LNCAP (cell line): Measurements from ENCODE around the gene SIGLEC1.

ENCODE experiments used
- CTCF ChIP-seq: fragments of 450-650 bp; IDR thresholded peaks from 2 replicates; pipeline ENCODE4 v1.5.1; 2017; ENCODE audit warnings: mild to moderate bottlenecking

Gene SIGLEC1

DNA sequence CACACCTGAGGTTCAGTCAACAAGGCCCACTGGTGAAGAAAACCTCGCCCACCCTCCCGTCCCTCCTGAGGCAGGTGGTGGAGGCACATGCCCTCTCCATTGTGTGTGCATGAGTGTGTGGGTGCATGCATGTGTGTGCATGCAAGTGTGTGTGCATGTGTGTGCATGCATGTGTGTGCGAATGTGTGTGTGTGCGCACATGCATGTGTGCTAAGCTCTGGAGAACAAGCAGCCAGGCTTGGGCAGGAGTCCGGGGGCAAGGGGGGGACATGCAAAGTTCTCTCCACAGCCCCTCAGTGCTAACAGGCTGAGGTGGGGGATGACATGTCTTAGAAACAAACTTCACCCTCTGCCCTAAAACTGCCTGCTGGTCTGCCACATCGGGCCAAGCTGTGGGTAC, 17.0 kb upstream of the SIGLEC1 start:
- no peak for TF ChIP-seq CTCF

- TF ChIP-seq CTCF: no peak
Observed at GRCh38 chr20:3728876-3729275, 16.5 kb upstream of the SIGLEC1 start.

DNA sequence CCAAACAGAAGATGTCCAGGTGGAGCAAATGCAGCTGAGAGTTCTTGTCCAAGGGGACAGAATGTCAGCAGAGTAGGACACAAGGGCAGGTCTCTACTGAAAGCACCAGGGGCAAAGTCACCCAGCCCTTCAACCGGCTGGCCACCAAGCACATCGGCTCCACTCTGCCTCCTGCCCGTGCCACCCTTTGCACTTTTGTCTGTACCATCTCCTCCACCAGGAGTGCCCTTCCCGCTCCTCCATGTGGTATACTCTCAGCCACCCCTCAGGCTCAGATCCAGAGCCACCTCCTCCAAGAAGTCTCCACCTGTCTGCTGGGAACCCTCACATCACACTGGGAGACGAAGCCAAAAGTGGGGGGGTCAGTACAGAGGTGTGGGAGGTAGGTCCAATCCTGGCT, 16.0 kb upstream of the SIGLEC1 start:
- no peak for TF ChIP-seq CTCF

- no peak for TF ChIP-seq CTCF
Observed at GRCh38 chr20:3727401-3728021, 15.1 kb upstream of the SIGLEC1 start.

DNA sequence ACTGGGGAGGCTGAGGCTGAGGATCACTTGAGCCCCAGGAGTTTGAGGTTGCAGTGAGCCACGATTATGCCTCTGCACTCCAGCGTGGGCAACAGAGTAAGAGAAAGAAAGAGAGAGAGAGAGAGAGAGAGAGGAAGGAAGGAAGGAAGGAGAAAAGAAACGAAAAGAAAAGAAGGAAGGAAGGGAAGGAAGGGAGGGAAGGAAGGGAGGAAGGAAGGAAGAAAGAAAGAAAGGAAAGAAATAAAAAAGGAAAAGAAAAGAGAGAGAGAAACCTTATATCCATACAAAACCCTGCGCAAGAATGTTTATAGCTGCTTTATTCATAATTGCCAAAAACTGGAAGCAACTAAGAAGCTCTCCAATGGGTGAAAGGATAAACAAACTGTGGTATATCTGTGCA, 12.0 kb upstream of the SIGLEC1 start:
- no peak for TF ChIP-seq CTCF

DNA sequence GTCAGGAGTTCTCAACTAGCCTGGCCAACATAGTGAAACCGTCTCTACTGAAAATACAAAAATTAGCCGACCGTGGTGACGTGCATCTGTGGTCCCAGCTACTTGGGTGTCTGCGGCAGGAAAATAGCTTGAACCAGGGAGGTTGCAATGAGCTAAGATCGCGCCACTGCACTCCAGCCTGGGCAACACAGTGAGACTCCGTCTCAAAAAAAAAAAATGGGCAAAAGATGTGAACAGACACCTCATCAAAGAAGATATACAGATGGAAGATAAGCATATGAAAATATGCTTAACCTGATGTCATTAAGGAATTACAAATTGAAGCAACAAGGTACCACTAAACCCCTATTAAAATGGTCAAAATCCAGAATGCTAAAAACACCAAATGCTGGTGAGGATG, 10.9 kb upstream of the SIGLEC1 start:
- no peak for TF ChIP-seq CTCF

DNA sequence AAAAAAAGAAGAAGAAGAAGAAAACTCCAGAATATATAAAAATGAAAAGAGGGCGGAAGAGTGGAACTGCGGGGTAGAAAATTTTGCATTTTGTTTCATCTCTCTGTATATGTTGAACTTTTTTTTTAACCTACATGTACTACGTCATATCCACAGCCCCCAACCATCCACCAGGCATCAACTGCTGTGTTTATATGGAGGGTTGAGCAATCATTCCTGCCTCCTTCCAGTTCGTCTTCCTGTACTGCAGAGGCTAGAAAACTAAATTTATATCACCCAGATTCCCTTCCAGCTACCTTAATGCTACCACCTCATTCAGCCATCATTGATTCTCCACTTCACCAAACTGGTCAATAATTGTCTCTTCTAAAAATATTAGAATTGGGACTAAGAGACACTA, 9.5 kb upstream of the SIGLEC1 start:
- no peak for TF ChIP-seq CTCF

DNA sequence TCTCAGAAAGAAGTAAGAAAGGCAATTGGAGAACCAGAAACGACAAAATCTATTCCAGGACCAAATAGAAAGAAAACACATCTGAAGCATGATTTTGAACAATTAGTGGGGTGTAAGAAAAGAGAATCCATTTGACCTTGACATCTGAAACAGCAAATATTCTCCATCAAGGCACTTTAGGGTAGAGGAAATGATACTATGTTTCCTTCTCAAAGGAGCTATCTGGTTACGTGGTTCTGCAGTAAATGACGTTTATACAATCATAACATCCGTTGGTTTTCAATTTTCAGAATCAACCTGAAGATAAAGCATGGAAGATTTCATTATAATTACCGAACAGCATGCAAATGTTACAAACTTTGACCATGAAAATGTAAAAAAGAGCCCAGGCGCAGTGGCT, 8.2 kb upstream of the SIGLEC1 start:
- TF ChIP-seq CTCF: no peak
